Fibroblast of skin of left quadriceps (primary cell): Measurements from ENCODE around the gene FARSA.
"Not testable (repeated sequence)": the region's sequence is repeated elsewhere in the genome, so short reads cannot be mapped to it uniquely, and the experiment has no call there.

Experiments
- DNase-seq, 2 experiments: peaks; one replicate each; pipeline ENCODE4 v3.0.0-alpha.2; 2013; ENCODE audit warnings: low read depth in 2 of 2

FARSA gene

DNA sequence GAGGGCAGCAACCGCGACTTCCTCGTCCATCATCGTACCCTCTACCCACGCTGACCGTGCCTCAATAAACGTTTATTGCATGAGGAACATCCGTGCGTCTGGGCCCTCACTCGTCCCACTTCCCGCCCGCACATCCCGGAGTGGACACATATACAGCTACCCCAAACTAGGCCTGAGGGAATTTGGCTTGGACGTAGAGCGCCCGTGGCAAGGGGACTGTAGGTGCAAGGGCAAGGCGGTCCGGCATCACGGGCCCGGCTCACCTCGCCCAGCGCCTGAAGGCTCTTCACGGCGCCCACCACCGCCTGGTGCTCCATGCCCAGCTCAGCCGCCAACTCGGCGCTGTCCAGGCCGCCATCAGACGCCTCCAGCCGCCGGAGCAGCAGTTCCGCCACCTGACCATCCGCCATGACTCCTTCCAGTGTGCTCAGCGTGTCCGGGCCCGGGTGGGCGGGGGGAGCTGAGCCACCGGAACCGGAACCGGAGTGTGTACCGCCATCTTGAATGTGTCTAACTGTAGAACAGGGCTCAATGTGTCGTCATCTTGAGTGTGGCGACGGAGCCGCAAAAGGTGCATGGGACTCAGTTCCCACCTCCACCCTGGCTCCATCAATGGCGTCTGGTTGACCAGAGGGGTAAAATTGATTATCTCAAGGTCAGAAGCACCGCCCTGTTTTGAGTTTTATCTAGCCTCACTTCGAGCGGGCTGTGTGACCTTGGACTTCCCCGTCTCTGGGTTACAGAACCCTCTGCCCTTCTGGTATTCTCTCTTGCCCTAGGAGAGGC lies at the start of gene FARSA:
Gene FARSA (minus strand): TSS at position 425 of the 786 bp plus-strand sequence. CDS start 15 bp downstream, at position 410.
- DNase-seq, result peak; percentile 71 to 75

DNA sequence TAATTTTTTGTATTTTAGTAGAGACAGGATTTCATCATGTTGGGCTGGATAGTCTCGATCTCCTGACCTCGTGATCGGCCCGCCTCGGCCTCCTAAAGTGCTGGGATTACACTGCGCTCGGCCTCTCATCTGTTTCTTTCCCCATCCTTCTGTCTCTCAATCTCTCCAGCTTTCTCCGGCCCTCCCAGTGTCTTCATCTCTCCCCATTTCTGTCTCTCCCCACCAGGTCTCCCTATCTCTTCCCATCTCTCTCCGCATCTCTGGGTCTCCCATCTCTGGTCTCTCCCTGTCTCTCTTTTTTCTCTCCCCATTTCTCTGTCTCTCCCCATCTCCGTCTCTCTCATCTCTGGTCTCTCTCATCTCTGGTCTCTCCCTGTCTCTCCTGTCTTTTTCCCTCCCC lies 49.6 kb upstream of the FARSA start:
- DNase-seq, result no peak

DNA sequence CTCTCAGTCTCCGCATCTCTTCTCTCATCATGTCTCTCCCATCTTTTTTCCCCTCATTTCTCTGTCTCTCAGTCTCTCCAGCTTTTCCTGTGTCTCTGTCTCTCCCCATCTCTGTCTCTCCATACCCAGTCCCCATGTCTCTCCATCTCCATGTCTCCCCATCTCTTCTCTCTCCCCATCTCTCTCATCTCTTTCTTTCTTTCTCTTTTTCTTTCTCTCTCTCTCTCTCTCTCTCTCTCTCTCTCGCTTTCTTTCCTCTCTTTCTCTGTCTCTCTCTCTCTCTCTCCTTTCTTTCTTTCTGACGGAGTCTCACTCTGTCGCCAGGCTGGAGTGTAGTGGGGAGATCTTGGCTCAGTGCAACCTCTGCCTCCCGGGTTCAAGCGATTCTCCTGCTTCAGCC lies 49.1 kb upstream of the FARSA start:
- no peak for DNase-seq

DNA sequence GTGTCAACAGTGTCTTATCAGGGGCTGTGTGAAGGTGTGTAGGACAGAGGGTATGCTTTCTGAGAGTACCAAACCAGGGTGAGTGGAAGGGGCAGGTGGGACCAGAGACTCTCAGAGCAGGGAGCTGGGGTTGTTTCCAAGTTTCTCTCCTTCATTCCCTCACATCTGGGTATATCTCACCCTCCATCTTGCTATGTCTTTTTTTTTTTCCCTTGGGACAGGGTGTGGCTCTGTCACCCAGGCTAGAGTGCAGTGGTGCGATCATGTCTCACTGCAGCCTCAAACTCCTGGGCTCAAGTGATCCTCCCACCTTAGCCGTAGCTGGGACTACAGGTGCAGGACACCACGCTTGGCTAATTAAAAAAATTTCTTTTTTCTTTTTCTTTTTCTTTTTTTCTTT lies 46.5 kb upstream of the FARSA start:
- DNase-seq, result no peak

DNA sequence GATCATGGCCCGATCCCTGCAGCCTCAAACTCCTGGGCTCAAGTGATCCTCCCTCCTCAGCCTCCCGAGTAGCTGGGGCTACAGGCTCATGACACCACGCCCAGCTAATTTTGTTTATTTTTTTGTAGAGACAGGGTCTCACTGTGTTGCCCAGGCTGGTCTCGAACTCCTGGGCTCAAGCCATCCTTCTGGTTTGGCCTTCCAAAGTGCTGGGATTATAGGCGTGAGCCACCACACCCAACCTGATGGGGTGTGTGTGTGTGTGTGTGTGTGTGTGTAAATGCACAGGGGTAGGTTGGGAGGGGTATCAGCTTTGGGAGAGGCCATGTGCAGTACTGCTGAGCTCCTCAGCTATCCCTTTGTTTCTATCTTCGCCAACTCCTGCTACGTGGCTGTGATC lies 42.6 kb upstream of the FARSA start:
- not testable (repeated sequence) for DNase-seq

DNA sequence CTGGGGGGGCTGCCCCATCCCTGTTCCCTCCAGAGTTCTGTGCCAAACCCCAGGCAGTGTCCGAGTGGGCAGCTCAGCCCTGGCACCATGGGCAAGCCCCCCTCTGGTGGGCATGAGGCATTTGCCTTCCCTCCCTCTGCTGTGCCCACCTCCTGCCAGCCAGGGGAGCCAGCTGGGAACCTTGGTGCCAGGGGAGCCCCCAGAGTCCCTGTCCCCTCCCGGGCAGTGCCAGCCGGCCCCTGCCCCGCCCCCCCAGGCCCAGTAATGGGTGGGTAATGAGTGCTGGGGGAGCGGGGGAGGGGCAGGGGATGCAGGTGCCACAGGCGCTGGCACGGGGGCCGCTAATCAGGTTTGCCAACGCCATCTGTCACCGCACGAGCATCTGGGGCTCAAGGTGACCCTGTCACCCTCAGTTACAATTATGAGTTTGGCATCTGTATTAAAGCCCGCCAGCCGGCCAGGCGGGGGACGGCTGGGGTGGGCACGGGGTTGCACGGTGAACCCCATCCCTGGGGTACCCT lies 41.8 kb upstream of the FARSA start:
- DNase-seq, result no peak

DNA sequence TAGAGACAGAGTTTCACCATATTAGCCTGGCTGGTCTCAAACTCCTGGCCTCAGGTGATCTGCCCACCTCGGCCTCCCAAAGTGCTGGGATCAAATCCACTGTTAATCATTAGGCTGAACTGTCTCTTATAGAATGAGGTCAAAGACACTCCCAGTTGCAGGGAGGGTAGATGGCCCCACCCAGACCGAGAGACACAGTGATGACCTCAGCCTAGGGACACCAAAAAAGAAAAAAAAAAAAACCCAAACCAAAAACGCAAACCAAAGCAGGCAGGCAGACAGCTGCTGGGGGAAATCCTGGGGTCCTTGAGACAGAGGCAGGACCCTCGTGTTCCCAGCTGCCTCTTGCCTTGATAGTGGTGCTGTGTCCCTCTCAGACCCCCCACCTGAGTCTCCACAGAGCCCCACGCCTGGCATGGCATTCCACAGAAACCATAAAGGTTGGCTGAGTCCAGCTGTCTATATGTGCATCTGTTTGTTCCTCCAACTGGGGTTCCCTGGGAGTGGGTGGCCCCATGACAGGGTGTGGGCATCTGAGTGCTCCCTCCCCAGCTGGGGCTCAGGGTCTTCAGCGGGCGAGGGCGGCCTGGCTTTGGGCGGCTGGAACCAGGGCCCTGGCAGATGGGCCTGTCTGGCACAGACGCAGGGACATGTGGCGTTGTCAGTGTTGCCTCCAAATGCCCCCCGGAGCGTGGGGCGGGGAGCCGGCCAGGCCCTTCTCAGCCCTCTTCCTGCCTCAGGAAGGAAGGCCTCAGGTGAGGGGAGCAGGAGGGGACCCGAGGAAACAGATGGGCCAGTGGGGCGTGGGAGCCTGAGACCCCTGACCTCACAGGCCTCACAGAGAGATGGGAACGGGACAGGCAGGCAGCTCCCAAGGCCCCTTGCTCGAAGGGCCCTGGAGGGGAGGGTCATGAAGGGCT lies 41.0 kb upstream of the FARSA start:
- no peak for DNase-seq

DNA sequence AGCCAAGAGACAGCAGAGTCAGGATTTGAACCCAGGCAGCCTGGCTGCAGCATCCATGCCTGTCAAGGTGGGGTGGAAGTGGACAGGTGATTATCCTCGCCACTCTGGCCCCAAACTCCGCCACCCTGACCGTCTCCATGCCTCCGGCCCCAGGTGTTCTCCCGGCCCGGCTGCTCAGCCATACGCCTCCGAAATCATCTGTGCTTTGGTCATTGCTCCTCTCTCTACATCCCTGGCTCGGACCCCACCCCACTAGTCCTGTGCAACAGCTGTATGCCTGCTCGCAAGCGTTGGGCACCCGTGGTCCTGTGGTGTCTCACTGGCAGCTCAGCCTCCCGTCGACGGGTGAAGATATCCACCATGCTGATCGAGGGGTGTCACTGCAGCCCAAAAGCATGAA lies 39.7 kb upstream of the FARSA start:
- DNase-seq, result no peak

DNA sequence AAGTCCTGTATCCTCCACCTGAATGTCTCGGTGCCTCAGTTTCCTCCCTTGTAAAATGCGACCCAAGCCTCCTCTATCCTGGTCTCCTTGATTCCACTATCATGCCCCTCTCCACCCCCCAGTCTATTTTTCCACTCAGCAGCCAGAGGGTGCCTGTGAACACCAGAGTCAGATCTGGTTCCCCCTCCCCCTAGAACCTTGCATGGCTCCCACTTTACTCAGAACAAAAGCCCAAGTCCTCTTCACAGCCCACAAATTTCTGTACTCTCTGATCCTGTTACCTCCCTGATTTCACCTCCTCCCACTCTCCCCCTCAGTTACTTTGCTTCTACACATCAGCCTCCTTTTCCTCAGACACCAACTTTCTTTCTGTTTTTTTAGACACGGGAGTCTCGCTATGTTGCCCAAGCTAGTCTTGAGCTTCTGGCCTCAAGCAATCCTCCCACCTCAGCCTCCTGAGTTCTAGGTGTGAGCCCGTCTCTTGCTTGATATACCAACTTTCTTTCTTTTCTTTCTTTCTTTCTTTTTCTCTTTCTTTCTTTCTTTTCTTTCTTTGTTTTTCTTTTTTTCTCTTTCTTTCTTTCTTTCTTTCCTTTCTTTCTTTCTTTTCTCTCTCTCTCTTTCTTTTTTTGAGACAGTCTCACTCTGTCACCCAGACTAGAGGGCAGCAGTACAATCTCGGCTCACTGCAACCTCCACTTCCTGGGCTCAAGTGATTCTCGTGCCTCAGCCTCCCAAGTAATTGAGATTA lies 36.7 kb upstream of the FARSA start:
- DNase-seq, result no peak

DNA sequence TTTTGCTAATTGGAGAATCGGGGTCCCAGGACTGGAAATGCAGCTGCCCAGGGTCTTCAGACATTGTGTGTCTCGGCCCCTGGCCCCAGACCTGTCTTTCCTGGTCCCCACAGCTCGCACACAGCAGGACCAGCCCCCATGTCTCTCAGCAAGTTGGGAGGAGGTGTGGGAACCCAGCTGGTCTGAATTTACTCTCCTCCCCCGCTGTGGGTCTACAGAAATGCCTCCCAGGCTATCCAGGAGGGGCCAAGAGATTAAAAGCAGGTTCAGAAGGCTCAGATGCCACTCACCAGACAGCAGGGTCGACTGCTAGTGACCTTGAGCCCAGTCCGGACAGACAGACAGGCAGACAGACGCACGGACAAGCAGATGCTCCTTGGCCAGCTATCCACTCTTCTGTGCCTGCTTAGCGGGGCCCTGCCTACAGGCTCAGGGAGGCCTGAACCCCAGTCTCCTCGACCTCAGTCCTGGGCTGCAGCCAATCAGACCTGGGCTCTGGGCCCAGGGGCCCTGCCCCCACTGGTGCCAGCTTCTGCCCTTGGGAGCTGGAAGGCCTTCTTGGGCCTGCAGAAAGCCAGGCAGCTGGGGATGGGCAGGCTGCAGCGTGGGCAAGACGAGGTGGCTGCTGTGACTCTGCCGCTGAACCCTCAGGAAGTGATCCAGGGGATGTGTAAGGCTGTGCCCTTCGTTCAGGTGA lies 35.9 kb upstream of the FARSA start, which contains the start of gene DAND5:
Gene DAND5 (plus strand): TSS at position 285 of the 697 bp plus-strand sequence. CDS start 85 bp downstream, at position 370.
- no peak for DNase-seq

DNA sequence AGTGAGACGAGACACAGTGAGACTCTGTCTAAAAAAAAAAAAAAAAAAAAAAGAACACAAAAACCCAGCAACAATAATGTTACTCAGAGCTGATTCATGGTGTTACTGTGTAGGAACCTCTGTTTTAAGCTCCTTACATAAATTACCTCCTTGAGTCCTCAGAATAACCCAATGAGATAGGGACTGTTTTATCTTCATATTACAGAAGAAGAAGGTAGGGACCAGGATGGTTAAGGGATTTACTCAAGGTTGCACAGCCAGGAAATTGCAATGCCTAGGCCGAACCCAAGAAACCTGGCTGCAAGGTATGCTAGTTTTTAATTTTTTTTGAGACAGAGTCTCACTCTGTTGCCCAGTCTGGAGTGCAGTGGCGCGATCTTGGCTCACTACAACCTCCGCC lies 34.4 kb upstream of the FARSA start:
- no peak for DNase-seq

DNA sequence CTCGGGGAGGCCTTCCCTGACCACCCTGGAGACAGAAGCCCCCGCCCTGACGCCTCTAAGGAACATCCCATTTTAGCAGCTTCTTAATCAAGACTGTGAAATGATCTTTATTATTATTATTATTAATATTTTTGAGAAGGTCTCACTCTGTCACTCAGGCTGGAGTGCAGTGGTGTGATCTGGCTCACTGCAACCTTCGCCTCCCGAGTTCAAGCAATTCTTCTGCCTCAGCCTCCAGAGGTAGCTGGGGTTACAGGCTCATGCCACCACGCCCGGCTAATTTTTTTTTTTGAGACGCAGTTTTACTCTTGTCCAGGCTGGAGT lies 32.3 kb upstream of the FARSA start:
- DNase-seq, result no peak

DNA sequence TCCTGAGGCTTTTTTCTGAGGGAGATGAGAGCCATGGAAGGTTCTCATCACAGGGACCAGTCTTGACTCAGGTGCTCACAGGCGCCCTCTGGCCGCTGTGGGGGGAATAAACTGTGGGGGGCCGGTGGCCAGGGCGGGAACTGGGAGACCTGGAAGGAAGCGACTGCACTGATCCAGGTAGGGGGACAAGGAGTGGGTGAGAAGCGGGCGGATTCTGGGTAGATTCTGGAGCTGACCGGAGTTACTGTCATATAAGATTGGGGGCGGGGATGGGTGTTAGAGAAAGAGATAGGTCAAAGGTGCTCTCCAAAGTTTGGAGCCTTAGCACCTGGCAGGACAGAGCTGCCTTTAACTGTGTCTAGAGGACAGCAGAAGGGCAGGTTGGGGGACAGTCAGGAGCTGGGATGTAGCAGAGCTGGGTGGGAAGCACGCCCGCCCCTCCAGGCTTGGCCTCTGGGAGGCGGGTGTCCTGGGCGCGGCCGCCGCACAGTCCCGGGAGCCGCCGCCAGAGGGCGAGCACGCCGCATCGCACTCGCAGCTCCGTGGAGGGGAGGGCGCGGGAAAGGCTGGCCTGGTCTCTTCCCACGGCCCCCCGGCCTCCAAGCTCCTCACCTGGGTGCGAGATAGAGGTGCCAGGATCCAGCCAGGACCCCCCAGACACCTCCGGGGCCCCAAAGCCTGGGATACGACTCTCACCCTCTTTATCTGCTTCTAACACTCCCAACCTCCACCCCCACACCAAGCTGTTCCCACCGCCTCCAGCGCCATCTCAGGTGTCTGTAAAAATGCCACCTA lies 31.7 kb upstream of the FARSA start:
- no peak for DNase-seq

DNA sequence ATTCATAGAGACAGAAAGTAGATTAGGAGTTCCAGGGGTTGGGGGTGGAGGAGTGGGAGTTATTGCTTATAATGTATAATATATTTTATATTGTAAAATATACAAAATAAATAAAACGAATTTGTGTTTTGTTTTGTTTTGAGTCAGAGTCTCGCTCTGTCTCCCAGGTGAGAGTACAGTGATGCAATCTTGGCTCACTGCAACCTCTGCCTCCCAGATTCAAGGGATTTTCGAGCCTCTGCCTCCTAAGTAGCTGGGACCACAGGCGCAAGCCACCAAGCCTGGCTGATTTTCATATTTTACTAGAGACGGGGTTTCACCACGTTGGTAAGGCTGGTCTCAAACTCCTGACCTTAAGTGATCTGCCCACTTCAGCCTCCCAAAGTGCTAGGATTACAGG lies 26.0 kb upstream of the FARSA start:
- no peak for DNase-seq

DNA sequence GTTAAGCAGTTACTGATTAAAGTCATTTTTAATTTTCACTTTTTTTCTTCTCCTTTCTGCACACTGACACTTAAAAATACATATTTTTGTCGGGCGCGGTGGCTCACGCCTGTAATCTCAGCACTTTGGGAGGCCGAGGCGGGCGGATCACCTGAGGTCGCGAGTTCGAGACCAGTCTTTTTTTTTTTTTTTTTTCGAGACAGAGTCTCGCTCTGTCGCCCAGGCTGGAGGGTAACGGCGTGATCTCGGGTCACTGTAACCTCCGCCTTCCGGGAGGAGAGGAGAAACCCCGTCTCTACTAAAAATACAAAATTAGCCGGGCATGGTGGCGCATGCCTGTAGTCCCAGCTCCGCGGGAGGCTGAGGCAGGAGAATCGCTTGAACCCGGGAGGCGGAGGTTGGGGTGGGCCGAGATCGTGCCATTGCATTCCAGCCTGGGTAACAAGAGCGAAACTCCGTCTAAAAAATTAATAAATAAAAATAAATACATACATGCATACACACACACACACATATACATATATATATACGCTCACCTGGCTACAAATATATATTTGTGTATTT lies 24.0 kb upstream of the FARSA start:
- not testable (repeated sequence) for DNase-seq

DNA sequence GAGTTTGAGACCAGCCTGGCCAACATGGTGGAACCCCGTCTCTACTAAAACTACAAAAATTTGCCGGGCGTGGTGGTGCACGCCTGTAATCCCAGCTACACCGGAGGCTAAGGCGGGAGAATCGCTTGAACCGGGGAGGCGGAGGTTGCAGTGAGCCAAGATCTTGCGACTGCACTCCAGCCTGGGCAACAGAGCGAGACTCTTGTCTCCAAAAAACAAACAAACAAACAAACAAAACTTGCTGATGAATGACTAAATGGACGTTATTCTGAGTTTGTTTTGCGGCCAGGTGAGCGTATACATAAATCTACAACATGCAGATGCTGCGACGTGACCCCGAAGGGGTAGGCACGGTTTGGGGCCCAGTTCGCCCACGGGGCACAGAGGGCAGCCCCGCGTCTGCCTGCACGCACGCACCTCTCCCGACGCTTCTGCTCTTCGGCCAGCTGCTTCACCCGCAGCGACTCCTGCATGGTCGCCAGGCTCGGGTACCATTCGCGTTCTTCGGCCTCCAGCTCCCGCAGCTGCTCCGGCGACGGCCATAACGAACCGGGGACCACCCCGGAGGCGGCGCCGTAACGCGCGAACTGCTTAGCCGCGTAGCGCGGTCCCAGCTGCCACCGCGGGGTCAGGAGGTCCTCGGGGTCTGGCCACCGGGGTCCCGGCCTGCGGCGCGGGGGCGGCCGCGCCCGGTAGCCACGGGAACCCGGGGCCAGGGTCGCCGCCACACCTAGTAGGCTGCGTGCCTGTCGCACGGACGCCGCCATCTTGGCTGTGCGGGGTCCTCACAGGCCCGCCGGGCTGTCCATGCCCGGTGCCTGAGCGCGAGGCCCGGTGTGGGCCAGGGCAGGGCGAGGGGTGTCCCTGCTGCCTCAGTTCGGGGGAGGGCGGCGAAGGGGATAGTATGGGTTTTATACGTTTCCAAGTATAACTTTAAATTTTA lies 23.2 kb upstream of the FARSA start, which contains the start of gene GADD45GIP1:
Gene GADD45GIP1 (minus strand): TSS at position 778 of the 943 bp plus-strand sequence. CDS start 11 bp downstream, at position 767.
- DNase-seq, result no peak

DNA sequence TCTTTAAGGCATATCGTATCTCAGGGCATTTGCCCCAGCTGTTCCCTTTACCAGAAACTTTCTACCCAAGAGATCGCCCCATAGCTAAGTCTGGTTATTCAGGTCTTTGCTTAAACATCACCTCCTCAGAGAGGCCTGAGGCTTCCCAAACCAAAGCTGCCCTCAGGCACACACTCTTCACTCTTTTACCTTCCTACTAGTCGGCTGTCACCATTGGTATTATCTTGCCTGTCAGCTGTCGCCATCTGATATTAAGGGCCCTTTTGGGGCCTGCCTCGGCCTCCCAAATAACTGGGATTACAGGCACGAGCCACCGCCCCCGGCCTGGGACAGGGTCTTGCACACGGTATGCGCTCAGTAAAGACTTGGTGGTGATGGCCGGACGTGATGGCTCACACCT lies 22.5 kb upstream of the FARSA start:
- DNase-seq, result no peak

DNA sequence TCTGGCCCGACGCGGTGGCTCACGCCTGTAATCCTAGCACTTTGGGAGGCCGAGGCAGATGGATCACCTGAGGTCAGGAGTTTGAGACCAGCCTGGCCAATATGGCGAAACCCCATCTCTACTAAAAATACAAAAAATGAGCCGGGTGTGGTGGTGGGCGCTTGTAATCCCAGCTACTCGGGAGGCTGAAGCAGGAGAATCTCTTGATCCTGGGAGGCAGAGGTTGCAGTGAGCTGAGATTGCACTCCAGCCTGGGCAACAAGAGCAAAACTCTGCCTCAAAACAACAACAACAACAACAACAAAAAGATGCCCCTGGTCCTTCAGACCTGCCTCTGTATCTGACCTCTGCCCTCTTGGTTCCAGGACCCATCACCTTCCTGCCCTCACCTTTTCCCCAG lies 22.1 kb upstream of the FARSA start:
- DNase-seq, result not testable (repeated sequence)

DNA sequence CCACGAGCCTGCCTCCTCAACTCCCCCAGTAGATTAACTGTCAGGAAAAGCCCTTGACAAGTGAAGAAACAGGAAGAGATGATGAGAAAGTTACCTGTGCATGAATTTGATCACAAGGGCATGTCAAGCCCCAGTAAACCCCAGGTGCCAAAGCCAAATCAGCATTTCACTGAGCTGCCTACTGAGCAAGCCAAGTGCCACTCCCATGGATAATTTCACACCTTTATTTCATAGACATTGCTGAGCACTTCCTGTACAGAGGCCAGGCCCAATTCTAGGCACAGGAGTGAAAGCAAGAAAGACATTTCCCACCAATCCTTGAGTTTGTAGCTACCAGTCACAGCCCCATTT lies 21.1 kb upstream of the FARSA start:
- DNase-seq, result no peak
